ENCODE results near the gene TSSK1B.

Gene TSSK1B

DNA sequence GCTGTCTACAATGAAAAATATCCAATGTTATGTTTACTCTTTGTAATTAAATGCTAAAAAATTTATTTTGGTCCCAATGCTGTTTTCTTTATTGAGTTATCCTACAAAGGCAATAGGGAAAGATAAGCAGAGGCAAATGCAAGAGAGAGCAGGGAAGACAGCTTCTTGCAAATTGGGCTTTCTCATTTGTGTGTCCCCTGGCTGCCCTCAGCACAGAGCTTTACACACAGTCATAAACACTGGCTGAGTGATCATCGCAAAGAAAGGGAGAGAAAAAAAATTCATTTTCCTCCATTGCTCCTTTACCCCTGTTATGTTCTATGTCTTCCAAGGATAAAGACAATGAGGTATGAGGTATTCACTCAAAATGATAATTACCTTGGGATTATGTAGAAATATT, 2.3 kb upstream of the TSSK1B start:
- H3K4me3 ChIP-seq (ENCODE audit: low read depth, low read length) = no peak overlapping the region
- no peak for DNase-seq (ENCODE audit: low read depth)
- no peak for TF ChIP-seq POLR2A (IDR thresholded peaks at IDR 0.05; ENCODE audit: extremely low read depth, insufficient read length)
- no peak for TF ChIP-seq MYC (IDR thresholded peaks at IDR 0.05; ENCODE audit: low read depth, low read length)
- TF ChIP-seq, protein P1, sequence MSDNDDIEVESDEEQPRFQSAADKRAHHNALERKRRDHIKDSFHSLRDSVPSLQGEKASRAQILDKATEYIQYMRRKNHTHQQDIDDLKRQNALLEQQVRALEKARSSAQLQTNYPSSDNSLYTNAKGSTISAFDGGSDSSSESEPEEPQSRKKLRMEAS (IDR thresholded peaks at IDR 0.05; ENCODE audit: low read depth, low read length) = no peak
- TF ChIP-seq, protein P2, sequence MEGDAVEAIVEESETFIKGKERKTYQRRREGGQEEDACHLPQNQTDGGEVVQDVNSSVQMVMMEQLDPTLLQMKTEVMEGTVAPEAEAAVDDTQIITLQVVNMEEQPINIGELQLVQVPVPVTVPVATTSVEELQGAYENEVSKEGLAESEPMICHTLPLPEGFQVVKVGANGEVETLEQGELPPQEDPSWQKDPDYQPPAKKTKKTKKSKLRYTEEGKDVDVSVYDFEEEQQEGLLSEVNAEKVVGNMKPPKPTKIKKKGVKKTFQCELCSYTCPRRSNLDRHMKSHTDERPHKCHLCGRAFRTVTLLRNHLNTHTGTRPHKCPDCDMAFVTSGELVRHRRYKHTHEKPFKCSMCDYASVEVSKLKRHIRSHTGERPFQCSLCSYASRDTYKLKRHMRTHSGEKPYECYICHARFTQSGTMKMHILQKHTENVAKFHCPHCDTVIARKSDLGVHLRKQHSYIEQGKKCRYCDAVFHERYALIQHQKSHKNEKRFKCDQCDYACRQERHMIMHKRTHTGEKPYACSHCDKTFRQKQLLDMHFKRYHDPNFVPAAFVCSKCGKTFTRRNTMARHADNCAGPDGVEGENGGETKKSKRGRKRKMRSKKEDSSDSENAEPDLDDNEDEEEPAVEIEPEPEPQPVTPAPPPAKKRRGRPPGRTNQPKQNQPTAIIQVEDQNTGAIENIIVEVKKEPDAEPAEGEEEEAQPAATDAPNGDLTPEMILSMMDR (IDR thresholded peaks at IDR 0.05; ENCODE audit: low read depth, low read length) = no peak

DNA sequence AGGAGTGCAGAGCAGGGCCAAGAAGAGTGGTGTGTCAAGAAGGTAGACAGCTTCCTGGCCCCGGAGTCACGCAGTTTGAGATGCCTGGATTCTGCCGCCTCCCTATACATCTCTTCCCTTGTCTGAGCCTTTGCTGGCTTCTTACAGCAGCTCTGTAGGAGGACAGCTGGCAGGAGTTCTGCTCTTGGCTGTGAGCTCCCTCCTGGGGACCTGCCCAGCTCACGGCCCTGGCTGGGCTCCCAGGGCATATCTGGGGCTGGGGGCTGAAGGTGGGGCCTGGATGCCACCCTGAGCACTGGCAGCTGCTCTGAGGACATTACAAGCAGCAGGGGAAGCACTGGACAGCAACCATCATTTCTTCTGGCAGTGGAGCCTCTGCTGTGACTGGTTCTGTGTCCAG, 786 bp upstream of the TSSK1B start:
- TF ChIP-seq, protein P2 (IDR thresholded peaks at IDR 0.05; ENCODE audit: low read depth, low read length) = no peak
- TF ChIP-seq MYC (IDR thresholded peaks at IDR 0.05; ENCODE audit: low read depth, low read length) = no peak
- TF ChIP-seq, protein P1 (IDR thresholded peaks at IDR 0.05; ENCODE audit: low read depth, low read length) = no peak
- no peak overlapping the region for H3K4me3 ChIP-seq (ENCODE audit: low read depth, low read length)
- no peak for DNase-seq (ENCODE audit: low read depth)

DNA sequence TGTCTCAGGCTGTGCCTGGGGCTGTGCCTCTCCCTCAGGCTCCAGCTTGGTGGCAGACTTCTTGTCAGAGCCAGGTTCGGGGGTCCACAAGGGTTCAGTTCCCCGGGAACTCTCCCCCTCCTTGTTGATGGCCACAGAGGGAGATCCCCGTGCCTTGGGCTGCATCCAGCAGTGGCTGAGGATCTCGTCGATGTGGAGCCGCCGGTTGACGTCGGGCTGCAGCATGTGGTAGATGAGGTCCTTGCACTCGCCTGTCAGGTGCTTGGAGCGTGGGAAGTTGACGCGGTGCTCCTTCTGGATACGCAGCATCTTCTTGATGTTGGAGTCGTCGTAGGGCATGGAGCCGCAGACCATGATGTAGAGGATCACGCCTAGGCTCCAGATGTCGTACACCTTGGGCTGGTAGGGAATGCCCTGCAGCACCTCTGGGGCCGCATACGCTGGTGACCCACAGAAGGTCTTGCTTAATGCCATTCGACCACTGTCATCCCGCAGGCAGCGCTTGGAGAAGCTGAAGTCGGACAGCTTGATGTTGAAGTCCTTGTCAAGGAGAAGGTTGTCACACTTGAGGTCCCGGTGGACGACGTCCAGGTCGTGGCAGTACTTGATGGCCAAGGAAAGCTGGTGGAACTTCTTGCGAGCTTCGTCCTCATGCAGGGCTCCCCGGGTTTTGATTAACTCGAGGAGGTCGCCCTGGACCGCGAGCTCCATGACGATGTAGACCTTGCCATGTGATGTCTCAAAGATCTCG, 752 bp downstream of the TSSK1B start:
- TF ChIP-seq, protein P2 (IDR thresholded peaks at IDR 0.05; ENCODE audit: low read depth, low read length) = no peak
- TF ChIP-seq, protein P1 (IDR thresholded peaks at IDR 0.05; ENCODE audit: low read depth, low read length) = no peak
- TF ChIP-seq MYC (IDR thresholded peaks at IDR 0.05; ENCODE audit: low read depth, low read length) (no peak), POLR2A (IDR thresholded peaks at IDR 0.05; ENCODE audit: extremely low read depth, insufficient read length) (no peak)
- no peak for DNase-seq (ENCODE audit: low read depth)
- no peak overlapping the region for H3K4me3 ChIP-seq (ENCODE audit: low read depth, low read length)

DNA sequence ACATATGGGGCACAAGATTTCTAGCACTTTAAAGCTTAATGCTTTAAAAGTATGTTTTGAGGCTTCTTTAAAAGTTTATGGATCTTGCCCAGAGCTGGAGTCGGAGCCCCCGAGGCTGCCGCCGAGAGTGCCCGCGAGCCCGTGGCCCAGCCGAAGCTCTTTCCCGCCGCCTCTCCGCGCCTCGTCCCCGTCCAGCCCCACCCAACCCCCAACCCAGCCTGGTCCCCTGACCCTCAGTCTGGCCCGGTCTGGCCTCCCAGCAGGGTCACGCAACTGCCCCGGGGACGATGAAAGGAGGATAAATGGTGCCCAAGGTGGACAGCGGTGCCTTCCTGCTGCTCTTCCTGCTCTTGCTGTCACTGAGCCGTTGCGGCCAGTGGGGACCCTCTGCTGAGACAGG, 1.7 kb downstream of the TSSK1B start:
- no peak overlapping the region for H3K4me3 ChIP-seq (ENCODE audit: low read depth, low read length)
- TF ChIP-seq MYC (IDR thresholded peaks at IDR 0.05; ENCODE audit: low read depth, low read length) (no peak), POLR2A (IDR thresholded peaks at IDR 0.05; ENCODE audit: extremely low read depth, insufficient read length) (no peak)
- TF ChIP-seq, protein P1 (IDR thresholded peaks at IDR 0.05; ENCODE audit: low read depth, low read length) = no peak
- TF ChIP-seq, protein P2 (IDR thresholded peaks at IDR 0.05; ENCODE audit: low read depth, low read length) = no peak
- DNase-seq (ENCODE audit: low read depth) = no peak

DNA sequence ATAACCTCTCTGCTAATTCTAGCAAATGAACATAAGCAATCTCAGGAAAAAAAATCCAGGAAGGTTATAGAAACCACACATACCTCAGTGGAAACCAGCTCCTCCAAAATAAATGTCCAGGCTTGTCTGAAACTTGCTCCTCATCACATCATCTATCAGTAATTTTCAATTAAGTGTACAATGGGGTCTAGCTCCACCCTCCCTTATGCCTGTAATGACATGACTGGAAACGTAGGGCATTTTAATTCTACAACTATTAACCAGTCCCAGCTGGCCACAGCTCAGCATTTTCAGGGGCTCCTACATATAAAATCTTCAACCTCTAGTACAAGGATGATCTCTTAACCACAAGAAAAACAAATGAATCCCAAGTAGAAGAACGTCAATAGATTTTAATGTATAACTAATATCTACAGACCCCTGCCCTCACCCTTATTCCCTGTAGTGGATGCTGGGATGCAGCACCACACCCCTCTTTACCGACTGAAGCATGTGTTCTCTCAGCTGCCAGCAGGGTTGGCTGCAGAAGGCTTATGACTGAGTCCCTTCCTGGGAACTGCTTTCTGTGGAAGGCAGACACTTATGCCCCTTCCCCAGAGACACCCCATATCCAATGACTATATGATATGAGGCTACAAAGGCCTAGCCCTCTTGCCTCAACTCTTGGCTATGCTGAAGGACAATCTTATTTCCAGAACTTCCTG, 6.8 kb downstream of the TSSK1B start:
- DNase-seq (ENCODE audit: low read depth) = no peak
- TF ChIP-seq POLR2A (IDR thresholded peaks at IDR 0.05; ENCODE audit: extremely low read depth, insufficient read length) (no peak), MYC (IDR thresholded peaks at IDR 0.05; ENCODE audit: low read depth, low read length) (no peak)
- TF ChIP-seq, protein P2 (IDR thresholded peaks at IDR 0.05; ENCODE audit: low read depth, low read length) = no peak
- TF ChIP-seq, protein P1 (IDR thresholded peaks at IDR 0.05; ENCODE audit: low read depth, low read length) = no peak
- no peak overlapping the region for H3K4me3 ChIP-seq (ENCODE audit: low read depth, low read length)

All from NB4 (cell line).